GM19240 (cell line): ENCODE measurements around the gene CDC37.
A peak's percentile ranks its signal among the peaks of the same experiment; 100 is the strongest.

Experiments used
- DNase-seq: peaks from one replicate; pipeline ENCODE4 v3.0.0; 2011; ENCODE audit warnings: low spot score; ENCODE audit not compliant: insufficient read length

Gene CDC37

DNA sequence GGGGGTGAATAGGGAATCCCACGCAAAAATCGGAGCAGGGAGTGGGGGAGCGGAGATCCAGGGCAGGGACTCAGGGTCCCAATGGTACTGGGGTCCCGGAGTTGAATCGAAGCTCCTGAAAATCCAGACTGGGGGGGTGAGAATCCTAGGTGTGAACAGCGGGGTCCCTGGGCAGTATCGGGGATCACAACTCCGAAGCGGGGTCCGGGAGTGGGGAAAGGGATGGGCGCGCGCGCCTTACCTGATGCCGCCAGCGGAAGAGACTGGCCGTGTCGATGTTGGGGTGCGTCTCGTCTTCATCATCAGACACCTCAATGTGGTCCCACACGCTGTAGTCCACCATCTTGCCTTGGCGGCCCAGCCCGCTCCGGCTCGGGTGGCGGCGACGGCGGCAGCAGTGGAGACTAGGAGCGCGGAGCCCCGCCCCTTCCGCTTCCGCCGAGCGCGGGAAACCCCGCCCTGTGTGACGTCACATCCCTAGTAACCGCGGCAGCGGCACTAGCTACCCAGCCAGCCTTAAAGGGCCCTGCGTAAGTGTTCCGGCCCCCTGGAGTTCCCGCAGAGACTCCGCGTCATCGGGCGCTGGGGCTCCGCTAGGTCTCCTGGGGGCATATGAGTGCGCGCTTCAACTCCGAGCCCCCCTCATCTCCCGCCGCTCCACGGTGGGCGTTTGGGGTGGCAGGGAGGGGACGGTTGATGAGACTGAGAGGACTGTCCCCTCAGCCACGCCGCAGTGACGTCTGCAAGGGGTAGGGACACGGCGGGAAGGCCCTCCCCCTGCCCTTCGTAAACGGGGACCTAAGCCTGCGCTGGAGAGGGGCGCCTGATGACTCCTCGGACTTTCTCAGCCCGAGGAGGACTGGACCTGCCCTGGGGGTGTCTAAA lies at the start of gene CDC37:
TSS of gene CDC37 (minus strand) at position 406 of the 885 bp plus-strand sequence. CDS start at position 343, 63 bp downstream.
- DNase-seq, result peak; percentile 99

DNA sequence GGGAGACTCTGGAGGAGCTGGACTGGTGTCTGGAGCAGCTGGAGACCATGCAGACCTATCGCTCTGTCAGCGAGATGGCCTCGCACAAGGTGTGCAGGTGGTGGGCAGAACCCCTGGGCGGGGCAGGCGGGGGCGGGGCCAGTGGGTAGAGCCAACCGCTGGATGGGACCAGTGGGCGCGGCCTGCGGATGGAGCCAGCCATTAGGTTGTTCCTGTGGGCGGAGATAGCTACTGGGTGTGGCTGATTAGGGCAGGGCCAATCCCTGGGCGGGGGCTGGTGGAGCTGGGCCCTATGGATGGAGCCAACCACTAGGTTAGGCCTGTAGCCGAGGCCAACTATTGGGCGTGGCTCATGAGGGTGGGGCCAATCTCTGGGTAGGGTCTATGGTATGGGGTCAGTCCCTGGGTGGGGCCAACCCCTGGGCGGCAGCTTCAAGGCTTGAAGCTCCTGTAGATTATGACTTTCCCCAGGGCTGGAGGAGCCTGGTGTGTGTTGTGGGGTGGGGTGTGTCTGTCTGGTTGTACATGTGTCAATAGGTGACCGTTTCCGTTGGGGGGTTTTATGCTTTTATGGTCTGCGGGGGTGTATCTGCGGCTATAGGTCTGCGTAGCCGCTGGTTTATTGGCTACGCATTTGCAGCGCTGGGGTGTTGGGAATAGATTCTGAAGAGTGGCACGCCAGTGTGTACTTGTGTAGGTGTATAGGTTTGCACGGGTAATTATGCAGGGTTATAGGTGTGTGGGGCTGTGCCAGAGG lies 47.7 kb upstream of the CDC37 start:
- no peak for DNase-seq

DNA sequence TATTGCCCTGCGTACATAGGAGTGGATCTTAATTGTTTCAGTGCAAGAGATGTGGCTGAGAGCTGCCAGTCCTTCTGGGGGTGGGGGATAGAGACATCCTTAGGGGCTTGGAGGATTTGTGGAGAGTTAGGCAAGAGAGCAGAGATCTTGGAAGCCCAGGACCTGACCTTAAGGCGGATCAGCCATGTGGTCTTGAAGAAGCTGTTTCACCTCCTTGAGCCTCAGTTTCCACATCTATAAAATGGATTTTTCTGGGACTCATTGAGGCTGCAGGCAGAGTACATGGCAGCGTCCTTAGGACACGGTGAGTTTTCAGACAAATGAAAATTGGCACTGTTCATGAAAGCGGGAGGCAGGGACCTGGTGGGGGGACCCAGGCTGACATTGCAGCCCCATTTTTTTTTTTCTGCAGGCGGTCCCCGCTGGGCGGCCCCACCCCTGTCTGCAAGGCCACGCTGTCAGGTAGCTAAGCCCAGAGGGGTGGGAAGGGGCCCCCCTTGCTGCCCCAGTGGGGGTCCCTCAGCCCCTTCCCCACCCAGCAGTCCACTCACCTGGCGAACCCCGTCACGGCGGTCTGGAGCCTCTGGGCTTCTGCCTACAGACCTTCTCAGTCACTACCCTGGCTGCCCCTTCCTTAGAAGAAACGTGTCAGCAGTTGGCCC lies 47.0 kb upstream of the CDC37 start:
- DNase-seq, result no peak

DNA sequence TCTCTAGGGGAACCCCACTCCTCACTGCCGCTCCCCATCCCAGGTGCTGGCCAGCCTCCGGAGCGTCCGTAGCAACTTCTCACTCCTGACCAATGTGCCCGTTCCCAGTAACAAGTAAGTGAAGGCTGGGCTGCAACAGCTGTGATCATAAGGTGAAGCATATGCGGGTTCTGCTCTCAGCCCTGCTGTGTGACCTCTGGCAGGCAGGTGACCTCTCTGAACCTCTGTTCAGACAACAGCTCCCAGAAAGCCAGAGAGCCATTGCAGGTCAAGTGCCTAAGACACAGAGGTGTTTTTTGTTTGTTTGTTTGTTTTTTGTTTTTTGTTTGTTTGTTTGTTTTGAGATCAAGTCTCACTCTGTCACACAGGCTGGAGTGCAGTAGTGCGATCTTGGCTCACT lies 45.7 kb upstream of the CDC37 start:
- DNase-seq, result no peak

DNA sequence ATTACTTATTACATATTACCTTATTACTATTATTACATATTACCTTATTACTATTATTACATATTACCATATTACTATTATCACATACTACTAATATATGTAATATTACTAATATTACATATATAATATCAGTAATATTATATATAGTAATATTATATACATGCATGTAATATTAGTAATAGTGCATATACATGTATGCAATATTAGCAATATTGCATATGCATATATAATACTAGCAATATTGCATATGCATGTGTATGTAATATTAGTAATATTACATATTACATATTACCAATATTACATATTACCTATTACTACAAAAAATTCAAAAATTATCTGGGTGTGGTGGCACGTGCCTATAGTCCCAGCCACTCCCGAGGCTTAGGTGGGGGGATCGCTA lies 39.4 kb upstream of the CDC37 start:
- DNase-seq, result no peak

DNA sequence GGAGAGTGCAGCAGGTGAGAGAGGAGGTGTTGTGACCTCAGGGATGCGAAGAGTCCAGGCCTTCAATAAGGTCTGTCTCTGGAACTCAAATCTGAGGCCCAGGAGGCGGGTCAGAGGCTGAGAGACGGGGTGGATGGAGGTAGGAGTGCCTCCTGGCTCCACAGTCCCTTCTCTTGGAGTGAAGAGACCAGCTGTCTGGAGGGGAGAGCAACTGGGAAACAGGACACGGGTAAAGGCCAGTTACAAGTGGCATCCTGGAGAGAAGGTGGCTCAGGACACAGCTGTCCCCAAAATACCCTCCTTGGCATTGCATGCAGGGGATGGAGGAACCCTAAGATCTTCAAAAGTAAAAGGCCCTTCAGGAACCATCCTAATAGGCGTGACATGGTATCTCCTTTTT lies 36.2 kb upstream of the CDC37 start:
- DNase-seq, result no peak

DNA sequence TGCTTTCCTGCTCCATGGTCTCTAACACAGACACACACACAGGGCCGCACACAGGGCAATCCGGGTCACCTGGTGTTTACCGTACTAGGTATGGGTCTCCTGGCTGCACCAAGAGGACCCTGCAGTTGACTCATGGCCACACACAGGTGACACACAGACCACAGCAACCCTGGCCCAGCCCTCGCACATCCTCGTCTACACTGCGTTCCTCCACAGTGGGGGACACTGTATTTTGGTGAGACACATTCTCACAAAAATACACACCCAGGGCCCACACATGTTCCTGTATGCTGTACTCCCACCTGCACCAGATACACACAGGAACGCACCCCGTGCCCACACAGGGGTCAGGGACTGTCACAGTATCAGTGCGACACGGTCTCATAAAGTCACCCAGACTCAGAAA lies 29.8 kb upstream of the CDC37 start:
- DNase-seq, result no peak

DNA sequence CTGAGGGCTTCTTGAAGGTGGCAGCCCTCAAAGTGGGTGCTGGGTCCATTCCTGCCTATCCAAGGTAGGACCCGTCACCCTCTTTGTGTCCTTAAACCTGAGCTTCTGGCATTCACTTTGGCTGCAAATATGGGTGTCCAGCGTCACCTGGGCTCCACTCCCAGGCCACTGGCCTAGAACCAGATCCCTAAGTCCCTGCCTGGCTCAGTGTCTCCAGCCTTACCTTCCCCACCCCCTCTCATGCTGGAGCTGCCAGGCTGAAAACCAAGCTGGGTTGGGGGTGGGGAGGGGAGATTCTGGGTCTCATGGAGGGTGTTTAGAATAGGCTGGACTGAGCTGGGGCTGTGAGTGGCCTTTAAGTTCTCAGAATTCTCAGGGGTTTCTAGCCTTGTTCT lies 29.4 kb upstream of the CDC37 start:
- no peak for DNase-seq

DNA sequence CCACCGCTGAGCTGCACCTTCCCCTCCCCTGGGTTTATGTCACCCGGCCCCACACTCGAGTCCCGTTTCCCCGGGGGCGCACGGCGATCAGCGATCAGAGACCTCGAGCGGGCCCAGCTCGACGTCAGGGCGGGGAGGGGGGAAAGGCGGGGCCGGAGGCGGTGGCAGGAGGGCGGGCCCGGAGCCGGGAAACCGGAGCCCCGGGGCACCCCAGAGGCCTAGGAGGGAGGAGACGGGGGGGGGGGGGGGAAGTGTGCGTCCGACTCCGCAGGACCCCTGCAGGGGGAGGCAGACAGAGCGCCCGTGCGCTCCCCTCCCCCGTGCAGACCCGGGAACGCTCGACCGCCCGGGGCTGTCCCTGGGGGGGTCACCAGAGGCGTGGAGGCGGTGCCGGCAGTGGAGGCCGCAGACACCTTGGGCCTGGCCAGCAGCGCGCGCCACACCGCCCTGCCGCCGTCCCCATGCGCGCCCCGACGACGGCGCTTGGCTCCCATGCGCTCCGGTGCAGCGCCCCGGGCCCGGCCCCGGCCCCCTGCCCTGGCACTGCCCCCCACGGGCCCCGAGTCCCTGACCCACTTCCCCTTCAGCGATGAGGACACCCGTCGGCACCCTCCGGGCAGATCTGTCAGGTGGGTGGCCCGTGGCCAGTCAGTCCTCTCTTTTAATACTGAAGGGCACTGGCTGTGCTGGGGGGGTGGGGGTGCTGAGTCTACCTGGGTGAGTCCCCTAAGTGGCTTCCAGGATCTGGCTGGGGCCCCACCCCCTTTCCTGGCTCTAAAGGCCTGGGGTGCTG lies 28.8 kb upstream of the CDC37 start:
- DNase-seq, result no peak

DNA sequence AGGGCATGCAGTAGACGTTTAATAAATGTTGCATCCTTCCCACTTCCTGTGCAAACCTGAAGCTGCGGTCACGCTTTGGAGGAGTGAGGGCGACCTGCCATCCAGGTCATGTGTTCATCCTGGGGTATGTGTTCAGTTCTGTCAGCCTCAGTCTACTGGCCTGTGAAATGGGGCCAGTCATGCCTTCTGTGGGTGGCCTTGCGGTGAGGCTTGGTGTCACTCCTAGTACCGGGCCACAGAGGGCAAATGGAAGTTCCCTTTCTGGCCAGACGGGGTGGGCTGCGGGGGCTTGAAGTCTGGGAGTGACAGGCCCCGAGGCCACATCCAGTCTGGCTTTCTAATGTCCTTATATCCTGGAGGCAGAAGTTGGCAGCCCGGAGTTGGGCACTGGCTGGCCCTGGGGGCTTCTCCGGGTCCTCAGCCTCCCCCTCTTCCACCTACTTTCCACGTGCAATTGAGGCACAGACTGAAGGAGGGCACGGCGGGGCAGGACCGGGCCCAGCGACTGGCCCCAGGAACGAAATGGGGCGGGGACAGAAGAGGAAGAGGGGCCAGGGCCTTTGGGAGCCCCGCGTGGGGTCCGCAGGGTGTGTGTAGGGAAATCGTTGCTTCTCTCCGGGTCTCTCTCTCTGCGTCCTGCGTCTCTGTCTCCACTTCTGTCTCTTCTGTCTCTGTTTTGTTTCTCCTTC lies 28.1 kb upstream of the CDC37 start:
- DNase-seq, result no peak

DNA sequence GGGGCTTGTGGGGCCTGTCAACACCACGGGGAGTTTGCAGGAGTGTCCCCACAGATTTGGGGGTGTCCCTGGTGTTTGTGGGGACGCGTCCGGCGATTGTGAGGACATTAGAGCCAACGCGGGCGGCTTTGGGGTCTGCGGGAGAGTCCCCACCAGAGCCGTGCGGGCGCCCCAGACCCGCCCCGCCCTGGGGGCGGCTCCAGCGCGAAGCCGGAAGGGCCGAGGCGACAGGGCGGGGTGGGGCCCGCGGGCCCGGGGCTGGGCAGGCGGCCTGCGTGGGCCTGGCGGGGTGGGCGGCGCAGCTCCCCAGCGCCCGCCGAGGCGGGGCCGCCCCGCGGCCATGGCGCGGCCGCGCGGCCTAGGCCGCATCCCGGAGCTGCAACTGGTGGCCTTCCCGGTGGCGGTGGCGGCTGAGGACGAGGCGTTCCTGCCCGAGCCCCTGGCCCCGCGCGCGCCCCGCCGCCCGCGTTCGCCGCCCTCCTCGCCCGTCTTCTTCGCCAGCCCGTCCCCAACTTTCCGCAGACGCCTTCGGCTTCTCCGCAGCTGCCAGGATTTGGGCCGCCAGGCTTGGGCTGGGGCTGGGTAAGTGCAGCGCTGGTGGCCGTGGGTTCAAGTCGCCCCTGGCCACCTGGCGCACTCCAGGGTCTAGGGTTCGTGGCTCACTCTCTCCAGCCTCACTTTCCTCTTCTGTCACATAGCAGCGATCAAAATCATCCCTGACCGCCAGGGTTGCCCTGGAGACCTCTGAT lies 27.3 kb upstream of the CDC37 start:
- DNase-seq, result no peak

DNA sequence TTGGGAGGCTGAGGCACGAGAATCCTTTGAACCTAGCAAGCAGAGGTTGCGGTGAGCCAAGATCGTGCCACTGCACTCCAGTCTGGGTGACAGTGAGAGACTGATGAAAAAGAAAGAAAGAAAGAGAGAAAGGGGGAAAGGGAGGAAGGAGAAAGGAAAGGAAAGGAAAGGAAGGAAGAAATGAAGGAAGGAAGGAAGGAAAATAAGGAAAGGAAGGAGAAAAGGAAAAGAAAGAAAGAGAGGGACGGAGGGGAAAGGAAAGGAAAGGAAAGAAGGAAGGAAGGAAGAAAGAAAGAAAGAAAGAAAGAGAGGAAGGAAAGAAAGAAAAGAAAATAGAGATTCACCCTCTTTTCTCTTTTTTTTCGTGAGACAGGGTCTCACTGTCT lies 25.6 kb upstream of the CDC37 start:
- DNase-seq, result no peak

DNA sequence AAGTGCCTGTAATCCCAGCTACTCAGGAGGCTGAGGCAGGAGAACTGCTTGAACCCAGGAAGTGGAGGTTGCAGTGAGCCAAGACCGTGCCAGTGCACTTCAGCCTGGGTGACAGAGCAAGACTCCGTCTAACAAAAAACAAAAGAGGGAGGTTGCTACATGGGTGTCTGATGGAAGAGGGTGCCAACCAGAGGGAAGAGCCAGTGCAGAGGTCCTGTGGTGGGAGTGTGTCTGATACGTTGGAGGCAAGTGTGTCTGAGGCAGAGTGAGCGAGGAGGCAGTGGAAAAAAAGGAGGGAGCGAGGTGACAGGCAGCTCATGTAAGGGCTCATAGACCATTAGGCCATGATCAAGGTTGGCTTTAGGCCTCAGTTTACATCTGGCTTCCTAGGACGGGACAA lies 23.8 kb upstream of the CDC37 start:
- no peak for DNase-seq

DNA sequence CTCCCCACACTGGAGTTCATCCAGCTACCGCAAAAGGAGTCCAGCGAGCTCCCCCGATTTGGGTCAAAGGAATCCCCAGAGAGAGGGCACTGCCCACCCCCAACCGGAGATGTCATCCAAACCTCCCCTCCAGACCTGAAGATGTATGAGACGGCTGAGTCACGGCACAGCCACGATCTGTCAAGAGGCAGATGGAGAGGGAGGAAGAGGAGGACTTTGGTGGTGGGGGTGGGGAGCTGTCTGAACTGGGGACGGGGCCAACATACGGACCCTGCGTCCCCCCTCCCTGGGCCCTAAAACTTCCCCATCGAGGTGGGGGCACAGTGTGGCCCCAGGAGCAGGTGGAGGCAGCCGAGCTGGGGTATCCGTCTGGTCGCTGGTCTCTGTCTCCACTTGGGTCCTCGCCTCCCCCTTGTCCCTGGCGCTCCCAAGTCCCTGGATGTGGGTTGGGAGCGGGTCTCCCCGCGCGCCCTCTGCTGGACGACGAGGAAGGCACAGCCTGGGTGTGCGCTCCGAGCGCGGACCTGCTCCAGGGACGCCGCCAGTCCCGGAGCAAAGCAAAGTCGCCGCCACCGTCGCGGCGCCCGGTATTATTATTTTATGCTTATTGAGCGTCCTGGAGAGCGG lies 20.8 kb upstream of the CDC37 start:
- no peak for DNase-seq

DNA sequence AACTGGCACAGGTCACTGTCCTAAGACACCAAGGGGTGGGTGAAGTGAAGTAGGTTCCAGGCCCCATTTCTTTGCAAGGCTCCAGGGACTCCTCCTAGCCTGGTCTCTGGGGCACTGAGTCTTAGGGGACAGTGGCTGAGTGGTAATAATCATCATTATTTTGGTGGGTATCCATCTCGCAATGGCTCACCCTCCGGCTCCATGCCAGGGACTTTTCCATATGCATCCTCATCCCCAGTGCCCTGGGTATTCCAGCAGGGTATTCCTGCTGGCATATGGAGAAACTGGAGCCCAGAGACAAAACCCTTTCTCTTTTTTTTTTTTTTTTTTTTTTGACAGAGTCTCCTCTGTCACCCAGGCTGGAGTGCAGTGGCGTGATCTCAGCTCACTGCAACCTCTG lies 19.5 kb upstream of the CDC37 start:
- DNase-seq, result no peak

DNA sequence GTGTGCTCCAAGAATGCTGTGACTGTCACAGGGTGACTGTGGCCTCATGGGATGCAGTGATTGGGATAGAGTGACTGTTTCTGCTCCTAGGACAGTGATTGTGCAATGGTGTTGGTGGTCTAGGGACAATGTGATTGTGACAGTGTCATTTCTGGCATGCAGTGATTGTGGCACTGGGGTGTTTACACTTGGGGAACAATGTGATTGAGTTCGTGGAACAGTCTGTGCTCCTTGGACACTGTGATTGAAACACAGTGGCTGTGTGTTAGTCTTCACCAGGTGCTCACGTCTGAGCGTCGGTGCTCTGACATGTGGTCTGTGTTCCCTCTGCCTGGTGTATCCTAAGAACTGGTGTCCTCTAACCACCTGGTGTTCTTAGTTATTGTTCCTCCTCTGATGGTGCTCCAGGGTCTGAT lies 18.7 kb upstream of the CDC37 start:
- no peak for DNase-seq

DNA sequence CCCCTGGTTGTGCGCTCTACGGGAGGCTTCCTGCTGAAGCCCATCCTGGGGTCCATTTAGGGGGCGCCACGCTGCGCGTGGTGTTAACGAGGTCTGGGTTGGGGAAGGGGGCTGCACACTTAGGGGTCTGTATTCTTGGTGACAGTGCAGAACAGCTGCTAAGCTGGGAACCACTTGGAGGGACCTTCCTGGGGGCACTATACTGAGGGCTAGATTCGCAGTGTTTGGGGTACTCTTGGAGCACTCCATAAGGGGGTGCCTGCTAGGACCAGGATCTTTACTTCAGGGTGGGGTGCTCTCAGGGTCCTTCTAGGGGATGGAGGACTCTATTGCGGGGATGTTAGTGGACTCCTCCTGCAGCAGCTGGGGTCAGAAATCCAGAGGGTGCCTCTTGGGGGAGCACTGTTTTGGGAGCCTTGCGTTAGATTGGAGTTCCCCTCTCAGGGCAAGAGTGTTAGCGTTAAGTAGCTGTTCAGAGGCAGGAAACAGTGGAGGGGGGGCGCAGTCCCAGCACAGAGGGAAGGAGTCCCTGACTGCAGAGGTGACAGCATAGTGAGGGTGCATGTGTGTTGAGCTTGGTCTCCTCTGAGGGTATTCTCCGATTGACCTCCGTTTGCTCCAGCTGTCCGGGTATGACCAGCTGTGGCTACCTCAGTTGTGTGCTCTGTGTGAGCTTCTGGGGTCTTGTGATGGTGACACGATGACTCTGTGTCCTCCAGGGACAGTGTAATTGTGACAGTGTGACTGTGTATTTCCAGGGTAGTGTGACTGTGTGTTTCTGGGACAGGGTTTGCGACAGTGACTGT lies 18.1 kb upstream of the CDC37 start:
- DNase-seq, result no peak

DNA sequence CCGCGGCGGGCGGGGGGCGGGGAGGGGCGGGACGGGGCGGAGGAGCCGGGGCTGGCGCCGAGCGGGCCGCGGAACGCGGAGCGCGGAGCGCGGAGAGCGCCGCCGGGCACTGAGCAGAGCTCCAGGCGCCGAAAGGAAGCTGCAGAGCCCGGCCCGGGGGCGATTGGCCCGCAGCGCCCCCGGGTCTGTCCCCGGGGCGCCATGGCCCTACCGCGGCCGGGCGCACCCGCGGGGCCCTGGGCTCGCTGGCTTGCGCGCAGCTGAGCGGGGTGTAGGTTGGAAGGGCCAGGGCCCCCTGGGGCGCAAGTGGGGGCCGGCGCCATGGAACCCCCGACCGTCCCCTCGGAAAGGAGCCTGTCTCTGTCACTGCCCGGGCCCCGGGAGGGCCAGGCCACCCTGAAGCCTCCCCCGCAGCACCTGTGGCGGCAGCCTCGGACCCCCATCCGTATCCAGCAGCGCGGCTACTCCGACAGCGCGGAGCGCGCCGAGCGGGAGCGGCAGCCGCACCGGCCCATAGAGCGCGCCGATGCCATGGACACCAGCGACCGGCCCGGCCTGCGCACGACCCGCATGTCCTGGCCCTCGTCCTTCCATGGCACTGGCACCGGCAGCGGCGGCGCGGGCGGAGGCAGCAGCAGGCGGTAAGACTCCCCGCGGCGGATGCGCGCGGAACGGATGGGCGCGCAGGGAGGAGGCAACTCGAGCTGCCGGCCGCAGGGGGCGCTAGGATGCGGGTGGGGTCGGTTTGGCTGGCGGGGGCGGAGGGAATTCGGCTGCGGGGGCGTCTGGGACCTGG lies 17.3 kb upstream of the CDC37 start, which contains the start of gene PDE4A:
TSS of gene PDE4A (plus strand) at position 95 of the 796 bp plus-strand sequence. CDS start at position 322, 227 bp downstream.
- DNase-seq, result no peak
